Fibroblast of lung (primary cell): ENCODE data around the gene RAB20.

Experiments used
- EZH2 ChIP-seq: IDR thresholded peaks from 2 replicates; pipeline ENCODE4 v1.5.1; 2012; ENCODE audit warnings: low read length, control low read depth, mild to moderate bottlenecking; ENCODE audit errors: missing control alignments
- TF ChIP-seq, protein P1 (sequence below), 2 donors: IDR thresholded peaks in 1 of 2; conservative IDR thresholded peaks in 1 of 2; 1 replicate in 1 of 2; 2 replicates in 1 of 2; pipeline ENCODE4 v1.5.1; 2011 to 2012; ENCODE audit warnings: low read length in 2 of 2, control low read depth in 1 of 2, inconsistent platforms in 1 of 2, low read depth in 1 of 2, mild to moderate bottlenecking in 1 of 2

DNA sequence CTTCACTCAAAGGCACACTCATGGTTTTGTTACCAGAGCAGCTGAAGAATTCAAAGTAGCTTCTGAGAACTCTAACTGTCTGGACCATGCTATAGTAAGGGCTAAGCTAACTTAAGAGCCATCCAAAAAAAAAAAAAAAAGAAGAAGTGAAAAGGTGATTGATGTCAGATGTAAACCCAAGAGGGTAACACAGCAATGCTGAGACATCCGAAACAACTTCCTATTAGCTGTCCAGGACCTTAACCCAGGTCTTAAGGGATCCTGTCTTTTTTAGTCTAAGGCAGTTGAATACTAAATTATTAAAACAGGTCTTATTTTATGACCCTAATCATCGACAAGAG is 11.2 kb upstream of the RAB20 start:
- TF ChIP-seq, protein P1, sequence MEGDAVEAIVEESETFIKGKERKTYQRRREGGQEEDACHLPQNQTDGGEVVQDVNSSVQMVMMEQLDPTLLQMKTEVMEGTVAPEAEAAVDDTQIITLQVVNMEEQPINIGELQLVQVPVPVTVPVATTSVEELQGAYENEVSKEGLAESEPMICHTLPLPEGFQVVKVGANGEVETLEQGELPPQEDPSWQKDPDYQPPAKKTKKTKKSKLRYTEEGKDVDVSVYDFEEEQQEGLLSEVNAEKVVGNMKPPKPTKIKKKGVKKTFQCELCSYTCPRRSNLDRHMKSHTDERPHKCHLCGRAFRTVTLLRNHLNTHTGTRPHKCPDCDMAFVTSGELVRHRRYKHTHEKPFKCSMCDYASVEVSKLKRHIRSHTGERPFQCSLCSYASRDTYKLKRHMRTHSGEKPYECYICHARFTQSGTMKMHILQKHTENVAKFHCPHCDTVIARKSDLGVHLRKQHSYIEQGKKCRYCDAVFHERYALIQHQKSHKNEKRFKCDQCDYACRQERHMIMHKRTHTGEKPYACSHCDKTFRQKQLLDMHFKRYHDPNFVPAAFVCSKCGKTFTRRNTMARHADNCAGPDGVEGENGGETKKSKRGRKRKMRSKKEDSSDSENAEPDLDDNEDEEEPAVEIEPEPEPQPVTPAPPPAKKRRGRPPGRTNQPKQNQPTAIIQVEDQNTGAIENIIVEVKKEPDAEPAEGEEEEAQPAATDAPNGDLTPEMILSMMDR (conservative IDR thresholded peaks at IDR 0.05 in 1 of 2, IDR thresholded peaks at IDR 0.05 in 1 of 2; ENCODE audit: low read depth in 1 of 2, low read length in 2 of 2): no peak
- no peak for TF ChIP-seq EZH2
